Activated naive CD8-positive, alpha-beta T cell treated with anti-CD3 and anti-CD28 coated beads, Interleukin-2, amount 10 ng/mL, durations not matched to agents 7 days and 5 days (primary cell): ENCODE results near the gene WWC1. TPM values are rescaled to one million over a fixed set of nuclear protein-coding genes. Genes with fewer than 3 reads are reported as not detected.

Source experiments
- ATAC-seq: fragments of 150-1000 bp; cut with Tn5 transposase; one replicate; pipeline ENCODE4 v1.10.0; 2021; ENCODE audit warnings: low read depth, moderate library complexity
- POLR2A ChIA-PET: fragments of 350-600 bp; sonication (Branson Sonifier 250); formaldehyde crosslinking; loops from one replicate; lab custom pipeline; 2021; ENCODE audit warnings: antibody characterized with exemption; lab: Charles Lee
- DNase-seq: peaks from one replicate; pipeline ENCODE4 v3.0.0; 2021
- H3K27ac Mint-ChIP-seq: one replicate; pipeline ENCODE4 v1.8.0; 2022; ENCODE audit warnings: mild to moderate bottlenecking, mixed read lengths
- H3K27me3 Mint-ChIP-seq: one replicate; pipeline ENCODE4 v1.8.0; 2022; ENCODE audit warnings: mild to moderate bottlenecking, moderate library complexity, mixed read lengths
- H3K36me3 Mint-ChIP-seq: one replicate; pipeline ENCODE4 v1.8.0; 2021; ENCODE audit warnings: mild to moderate bottlenecking, mixed read lengths
- H3K4me1 Mint-ChIP-seq: one replicate; pipeline ENCODE4 v1.8.0; 2021; ENCODE audit warnings: mixed read lengths
- H3K4me3 Mint-ChIP-seq: one replicate; pipeline ENCODE4 v1.8.0; 2022; ENCODE audit warnings: mild to moderate bottlenecking, moderate library complexity, mixed read lengths
- H3K9me3 Mint-ChIP-seq: one replicate; pipeline ENCODE4 v1.8.0; 2021; ENCODE audit warnings: mixed read lengths
- total RNA-seq, 2 experiments: library from RNA; stranded (reverse); gene quantifications; one replicate each; pipeline ENCODE4 v1.2.3, GENCODE V29; 2021

WWC1 gene
- under 1 TPM; 0.22 to 0.82 TPM for total RNA-seq

DNA sequence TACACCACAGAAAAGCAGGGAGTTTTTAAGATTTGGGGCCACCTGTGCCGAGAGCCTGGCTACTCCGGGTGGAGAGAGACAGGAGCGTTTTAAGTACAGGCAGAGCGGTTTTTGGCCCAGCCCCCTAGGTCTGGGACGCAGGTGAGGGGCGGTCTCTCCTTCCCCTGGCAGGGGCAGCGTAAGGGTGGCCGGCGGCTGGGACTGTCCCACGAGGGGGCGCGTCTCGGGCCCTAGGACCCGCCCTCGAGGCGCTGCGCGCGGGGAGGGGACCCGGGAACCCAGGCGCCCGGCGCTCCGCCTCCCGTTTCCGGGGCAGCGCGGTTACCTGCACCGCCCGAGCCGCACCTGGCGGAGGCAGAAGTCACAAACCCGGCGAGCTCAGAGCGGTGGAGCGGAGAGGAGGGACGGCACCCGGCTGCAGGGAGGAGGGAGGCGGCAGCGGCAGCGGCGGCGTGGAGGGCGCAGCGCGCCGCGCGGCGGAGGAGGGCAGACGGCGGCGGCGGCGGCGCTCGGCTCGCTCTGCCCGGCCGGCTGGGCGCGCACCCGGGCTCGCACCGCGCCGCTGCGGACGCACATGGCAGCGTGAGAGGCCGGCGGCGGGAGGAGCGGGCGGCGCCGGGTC, at the start of gene WWC1:
TSS of gene WWC1 (plus strand) at position 304 of the 622 bp plus-strand sequence. CDS start 508 bp downstream, outside the sequence.
- POLR2A ChIA-PET: no interaction called here

GRCh38 chr5:168244838-168245559, 46.4 kb upstream of the WWC1 start:
- H3K27ac Mint-ChIP-seq: no peak overlapping the region
- DNase-seq: no peak
- H3K27me3 Mint-ChIP-seq: no peaks in the 10 kb centered on the region
- H3K9me3 Mint-ChIP-seq: peaks cover 5% of the 10 kb centered on the region
- no peak overlapping the region for H3K4me3 Mint-ChIP-seq
- peaks cover 1% of the 10 kb centered on the region for H3K36me3 Mint-ChIP-seq
- no peak for ATAC-seq
- no peaks in the 10 kb centered on the region for H3K4me1 Mint-ChIP-seq
- POLR2A ChIA-PET: no interaction called here

More for the DNA sequence above, at the start of gene WWC1:
- no peak within 1 kb of the TSS for H3K27ac Mint-ChIP-seq
- H3K4me1 Mint-ChIP-seq: peaks cover 5% of the 10 kb centered on the region
- DNase-seq (peak; percentile 67), ATAC-seq (peak; percentile 83)
- peaks cover 51% of the 10 kb centered on the region for H3K27me3 Mint-ChIP-seq
- H3K9me3 Mint-ChIP-seq: no peaks in the 10 kb centered on the region
- H3K36me3 Mint-ChIP-seq: no peaks in the 10 kb centered on the region
- H3K4me3 Mint-ChIP-seq: peak within 1 kb of the TSS; percentile 61

DNA sequence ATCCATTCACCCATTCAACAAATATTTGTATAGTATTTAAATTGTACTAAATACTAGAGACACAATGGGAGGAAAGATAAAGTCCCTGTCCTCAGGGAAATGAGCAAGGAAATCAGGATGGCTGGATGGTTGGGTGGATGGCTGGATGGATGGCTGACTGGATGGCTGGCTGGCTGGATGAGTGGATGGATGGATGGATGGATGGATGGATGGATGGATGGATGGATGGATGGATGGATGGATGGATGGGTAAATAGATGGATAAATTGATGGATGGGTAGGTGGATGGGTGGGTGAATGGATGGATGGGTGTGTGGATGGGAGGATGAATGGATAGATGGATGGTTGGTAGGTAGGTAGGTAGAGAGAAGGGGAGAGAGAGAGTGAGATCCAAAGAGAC, 41.5 kb upstream of the WWC1 start:
- ATAC-seq: no peak
- POLR2A ChIA-PET: no interaction called here
- DNase-seq: no peak
- H3K36me3 Mint-ChIP-seq: peaks cover 1% of the 10 kb centered on the region
- peaks cover 5% of the 10 kb centered on the region for H3K9me3 Mint-ChIP-seq
- H3K27ac Mint-ChIP-seq: no peak overlapping the region
- no peaks in the 10 kb centered on the region for H3K4me1 Mint-ChIP-seq
- H3K4me3 Mint-ChIP-seq: no peak overlapping the region
- H3K27me3 Mint-ChIP-seq: no peaks in the 10 kb centered on the region

- ATAC-seq (no peak), DNase-seq (no peak)
- H3K27ac Mint-ChIP-seq: no peak overlapping the region
- peaks cover 1% of the 10 kb centered on the region for H3K36me3 Mint-ChIP-seq
- no peaks in the 10 kb centered on the region for H3K4me1 Mint-ChIP-seq
- no peak overlapping the region for H3K4me3 Mint-ChIP-seq
- POLR2A ChIA-PET: no interaction called here
- no peaks in the 10 kb centered on the region for H3K27me3 Mint-ChIP-seq
- H3K9me3 Mint-ChIP-seq: peaks cover 5% of the 10 kb centered on the region
These were observed 40.2 kb upstream of the WWC1 start for GRCh38 chr5:168251259-168251658.

DNA sequence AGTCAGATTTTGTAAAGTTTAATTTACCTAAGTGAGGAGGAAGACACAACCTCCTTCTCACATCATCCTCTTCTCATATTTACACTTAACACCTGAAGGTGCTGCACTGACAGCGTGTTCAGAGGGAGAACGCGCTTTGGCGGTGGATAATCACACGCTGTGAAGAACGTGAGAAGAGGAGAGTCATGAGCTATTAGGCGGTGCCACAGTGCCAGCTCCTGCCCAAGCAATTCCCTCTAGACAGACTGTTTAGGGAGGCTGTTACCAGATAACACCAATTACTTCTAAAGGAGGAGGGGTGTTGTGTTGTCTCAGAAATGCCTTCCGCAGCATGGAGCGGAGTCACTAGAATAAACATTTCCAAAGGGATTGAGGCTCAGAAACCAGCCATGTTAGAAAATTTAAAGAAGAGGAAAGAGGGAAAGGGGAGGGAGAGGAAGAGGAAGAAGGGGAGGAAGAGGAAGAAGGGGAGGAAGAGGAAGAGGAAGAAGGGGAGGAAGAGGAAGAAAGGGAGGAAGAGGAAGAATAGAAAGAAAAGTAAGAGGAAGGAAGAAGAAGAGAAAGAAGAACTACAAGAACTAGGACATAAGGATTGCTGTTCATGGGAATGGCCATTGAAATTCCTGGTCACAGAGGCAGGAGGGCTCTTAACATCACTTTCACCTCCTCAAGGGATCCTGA, 37.3 kb upstream of the WWC1 start:
- H3K36me3 Mint-ChIP-seq: peaks cover 1% of the 10 kb centered on the region
- no peaks in the 10 kb centered on the region for H3K27me3 Mint-ChIP-seq
- DNase-seq (no peak), ATAC-seq (no peak)
- H3K9me3 Mint-ChIP-seq: peaks cover 5% of the 10 kb centered on the region
- no peak overlapping the region for H3K27ac Mint-ChIP-seq
- no peak overlapping the region for H3K4me3 Mint-ChIP-seq
- no peaks in the 10 kb centered on the region for H3K4me1 Mint-ChIP-seq
- POLR2A ChIA-PET: no interaction called here

DNA sequence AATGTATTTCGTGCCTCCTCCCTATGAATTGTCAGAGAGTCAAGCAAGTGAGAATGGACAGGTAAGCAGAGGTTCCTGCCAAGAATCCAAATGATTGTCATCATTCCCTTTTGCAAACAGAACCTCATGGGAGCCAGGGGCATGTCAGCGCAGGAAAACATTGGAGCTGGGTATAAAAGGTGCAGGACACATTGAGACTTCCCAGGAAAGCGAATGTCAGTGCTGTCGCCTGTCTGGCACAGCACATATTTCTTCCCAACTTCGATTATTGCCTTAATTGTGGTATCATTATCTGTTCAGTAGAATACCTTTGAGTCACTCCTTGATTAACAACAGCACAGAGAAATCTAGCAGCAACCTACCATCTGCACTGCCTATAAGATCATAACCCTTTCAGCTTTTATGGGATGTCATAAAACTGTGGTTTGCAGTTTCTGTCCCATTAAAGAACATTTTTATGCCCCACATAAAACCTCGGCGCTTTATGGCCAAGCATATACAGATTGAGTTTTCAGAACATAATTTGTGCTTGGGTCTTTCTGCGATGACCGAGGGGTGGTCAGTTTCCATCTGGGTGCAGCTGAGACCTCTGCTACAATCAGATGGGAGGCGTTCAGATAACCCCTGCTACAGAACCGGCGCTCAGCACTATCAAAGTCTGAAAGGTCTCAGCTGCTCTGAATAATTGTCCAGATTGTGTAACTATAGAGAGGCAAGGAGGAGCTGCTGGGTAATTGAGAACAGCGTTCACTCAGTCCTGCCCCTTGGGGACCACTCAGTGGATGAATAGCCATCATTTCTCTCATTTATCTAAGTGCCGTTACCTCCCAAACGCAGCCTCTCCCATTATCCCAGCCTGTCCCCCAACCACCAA, 30.9 kb upstream of the WWC1 start:
- ATAC-seq: no peak
- no peak for DNase-seq

GRCh38 chr5:168261227-168261571, 30.2 kb upstream of the WWC1 start:
- Mint-ChIP-seq H3K36me3 (no peaks in the 10 kb centered on the region), H3K9me3 (no peaks in the 10 kb centered on the region), H3K4me1 (no peaks in the 10 kb centered on the region), H3K4me3 (no peak overlapping the region), H3K27ac (no peak overlapping the region), H3K27me3 (no peaks in the 10 kb centered on the region)
- DNase-seq (no peak), ATAC-seq (no peak)
- POLR2A ChIA-PET: no interaction called here

More for the DNA sequence above, 30.9 kb upstream of the WWC1 start:
- no peak overlapping the region for H3K27ac Mint-ChIP-seq
- H3K4me1 Mint-ChIP-seq: no peaks in the 10 kb centered on the region
- no peak overlapping the region for H3K4me3 Mint-ChIP-seq
- H3K27me3 Mint-ChIP-seq: no peaks in the 10 kb centered on the region
- POLR2A ChIA-PET: no interaction called here
- no peaks in the 10 kb centered on the region for H3K9me3 Mint-ChIP-seq
- no peaks in the 10 kb centered on the region for H3K36me3 Mint-ChIP-seq

DNA sequence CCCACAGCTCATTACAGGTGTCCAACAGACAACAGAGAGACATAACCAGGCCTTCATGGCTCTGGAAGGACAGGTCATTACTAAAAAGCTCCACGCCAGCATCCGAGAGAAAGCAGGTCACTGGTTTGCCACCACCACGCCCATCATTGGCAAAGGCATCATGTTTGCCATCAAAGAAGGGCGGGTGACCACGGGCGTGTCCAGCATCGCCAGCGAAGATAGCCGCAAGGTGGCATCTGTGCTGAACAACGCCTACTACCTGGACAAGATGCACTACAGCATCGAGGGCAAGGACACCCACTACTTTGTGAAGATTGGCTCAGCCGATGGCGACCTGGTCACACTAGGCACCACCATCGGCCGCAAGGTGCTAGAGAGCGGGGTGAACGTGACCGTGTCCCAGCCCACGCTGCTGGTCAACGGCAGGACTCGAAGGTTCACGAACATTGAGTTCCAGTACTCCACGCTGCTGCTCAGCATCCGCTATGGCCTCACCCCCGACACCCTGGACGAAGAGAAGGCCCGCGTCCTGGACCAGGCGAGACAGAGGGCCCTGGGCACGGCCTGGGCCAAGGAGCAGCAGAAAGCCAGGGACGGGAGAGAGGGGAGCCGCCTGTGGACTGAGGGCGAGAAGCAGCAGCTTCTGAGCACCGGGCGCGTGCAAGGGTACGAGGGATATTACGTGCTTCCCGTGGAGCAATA, 29.3 kb upstream of the WWC1 start:
- no peak overlapping the region for H3K27ac Mint-ChIP-seq
- POLR2A ChIA-PET: no interaction called here
- DNase-seq (no peak), ATAC-seq (no peak)
- H3K9me3 Mint-ChIP-seq: no peaks in the 10 kb centered on the region
- no peaks in the 10 kb centered on the region for H3K36me3 Mint-ChIP-seq
- H3K4me3 Mint-ChIP-seq: no peak overlapping the region
- H3K27me3 Mint-ChIP-seq: no peaks in the 10 kb centered on the region
- no peaks in the 10 kb centered on the region for H3K4me1 Mint-ChIP-seq

DNA sequence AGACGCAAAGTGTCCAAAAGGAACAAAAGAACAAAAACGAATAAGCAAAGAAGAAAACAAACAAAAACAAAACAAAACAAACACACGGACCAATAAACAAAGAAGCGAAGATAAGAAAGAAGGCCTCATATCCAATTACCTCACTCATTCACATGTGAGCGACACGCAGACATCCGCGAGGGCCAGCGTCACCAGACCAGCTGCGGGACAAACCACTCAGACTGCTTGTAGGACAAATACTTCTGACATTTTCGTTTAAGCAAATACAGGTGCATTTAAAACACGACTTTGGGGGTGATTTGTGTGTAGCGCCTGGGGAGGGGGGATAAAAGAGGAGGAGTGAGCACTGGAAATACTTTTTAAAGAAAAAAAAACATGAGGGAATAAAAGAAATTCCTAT, 28.3 kb upstream of the WWC1 start:
- H3K9me3 Mint-ChIP-seq: no peaks in the 10 kb centered on the region
- H3K27me3 Mint-ChIP-seq: peaks cover under 1% of the 10 kb centered on the region
- POLR2A ChIA-PET: no interaction called here
- no peaks in the 10 kb centered on the region for H3K36me3 Mint-ChIP-seq
- ATAC-seq (no peak), DNase-seq (no peak)
- no peaks in the 10 kb centered on the region for H3K4me1 Mint-ChIP-seq
- no peak overlapping the region for H3K4me3 Mint-ChIP-seq
- H3K27ac Mint-ChIP-seq: no peak overlapping the region

DNA sequence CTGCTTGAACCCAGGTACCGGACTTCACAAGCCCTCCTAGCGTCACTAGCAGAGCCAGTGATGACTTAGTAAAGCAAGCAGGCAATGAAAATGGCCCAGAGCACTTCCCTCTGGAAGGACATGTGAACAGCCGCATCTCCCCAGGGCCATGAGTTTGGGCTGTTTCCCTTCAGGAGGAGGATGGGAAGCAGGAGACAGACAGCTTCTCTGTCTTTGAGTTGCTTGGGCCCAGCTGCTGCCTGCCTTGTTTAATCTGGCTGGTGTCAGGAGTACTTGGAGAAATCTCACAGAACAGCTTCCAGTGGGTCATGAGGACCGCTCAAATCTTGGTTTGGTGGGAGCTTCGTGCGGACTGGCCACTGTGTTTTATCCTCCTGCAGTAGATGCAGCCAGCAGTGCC, 25.4 kb upstream of the WWC1 start:
- H3K4me1 Mint-ChIP-seq: peaks cover 7% of the 10 kb centered on the region
- no peak for ATAC-seq
- POLR2A ChIA-PET: no interaction called here
- H3K4me3 Mint-ChIP-seq: no peak overlapping the region
- no peak for DNase-seq
- H3K9me3 Mint-ChIP-seq: no peaks in the 10 kb centered on the region
- H3K36me3 Mint-ChIP-seq: no peaks in the 10 kb centered on the region
- no peak overlapping the region for H3K27ac Mint-ChIP-seq
- peaks cover 11% of the 10 kb centered on the region for H3K27me3 Mint-ChIP-seq

- H3K4me1 Mint-ChIP-seq: peaks cover 7% of the 10 kb centered on the region
- H3K36me3 Mint-ChIP-seq: no peaks in the 10 kb centered on the region
- H3K4me3 Mint-ChIP-seq: peak overlapping the region; percentile 53
- peak; percentile 74 for ATAC-seq
- POLR2A ChIA-PET: no interaction called here
- no peaks in the 10 kb centered on the region for H3K9me3 Mint-ChIP-seq
- DNase-seq: peak; percentile 74
- H3K27me3 Mint-ChIP-seq: peaks cover 11% of the 10 kb centered on the region
- H3K27ac Mint-ChIP-seq: no peak overlapping the region
These were observed 22.2 kb upstream of the WWC1 start for GRCh38 chr5:168268949-168269936.

- POLR2A ChIA-PET: no interaction called here
- Mint-ChIP-seq H3K27ac (no peak overlapping the region), H3K27me3 (peaks cover 11% of the 10 kb centered on the region), H3K4me1 (peaks cover 7% of the 10 kb centered on the region), H3K9me3 (no peaks in the 10 kb centered on the region), H3K36me3 (no peaks in the 10 kb centered on the region), H3K4me3 (no peak overlapping the region)
- ATAC-seq: no peak
- no peak for DNase-seq
These were observed 21.5 kb upstream of the WWC1 start for GRCh38 chr5:168269937-168270330.
